ENCODE measurements around the gene CLPSL1.

The CLPSL1 gene

GRCh38 chr6:35759426-35759825 is 21.4 kb upstream of the CLPSL1 start:
- DNase-seq (ENCODE audit: low spot score): no peak

- no peak for DNase-seq (ENCODE audit: low spot score)
These were observed 15.1 kb upstream of the CLPSL1 start for GRCh38 chr6:35765739-35766138.

GRCh38 chr6:35769211-35769610 is 11.6 kb upstream of the CLPSL1 start:
- DNase-seq (ENCODE audit: low spot score): no peak

- no peak for DNase-seq (ENCODE audit: low spot score)
These were observed 9.5 kb upstream of the CLPSL1 start for GRCh38 chr6:35771343-35771627.

- no peak for DNase-seq (ENCODE audit: low spot score)
These were observed 6.6 kb upstream of the CLPSL1 start for GRCh38 chr6:35774116-35774794.

GRCh38 chr6:35775031-35775430 is 5.8 kb upstream of the CLPSL1 start:
- no peak for DNase-seq (ENCODE audit: low spot score)

GRCh38 chr6:35776364-35777215 is 4.2 kb upstream of the CLPSL1 start, which contains the start of gene CLPSL2:
TSS of gene CLPSL2 (plus strand) at chr6:35776598. CDS start at chr6:35776619, 21 bp downstream.
- no peak for DNase-seq (ENCODE audit: low spot score)

- no peak for DNase-seq (ENCODE audit: low spot score)
These were observed 3.3 kb upstream of the CLPSL1 start for GRCh38 chr6:35777356-35778102.

GRCh38 chr6:35778437-35778836 is 2.4 kb upstream of the CLPSL1 start:
- no peak for DNase-seq (ENCODE audit: low spot score)

- DNase-seq (ENCODE audit: low spot score): no peak
These were observed 471 bp downstream of the CLPSL1 start for GRCh38 chr6:35781290-35781689.

GRCh38 chr6:35782424-35782823 is 1.6 kb downstream of the CLPSL1 start:
- no peak for DNase-seq (ENCODE audit: low spot score)

GRCh38 chr6:35784200-35784599 is 3.4 kb downstream of the CLPSL1 start:
- DNase-seq (ENCODE audit: low spot score): no peak

- no peak for DNase-seq (ENCODE audit: low spot score)
These were observed 5.5 kb downstream of the CLPSL1 start for GRCh38 chr6:35786272-35786671.

- DNase-seq (ENCODE audit: low spot score): no peak
These were observed 6.0 kb downstream of the CLPSL1 start for GRCh38 chr6:35786810-35787209.

- no peak for DNase-seq (ENCODE audit: low spot score)
These were observed 6.7 kb downstream of the CLPSL1 start for GRCh38 chr6:35787266-35788218.

- no peak for DNase-seq (ENCODE audit: low spot score)
These were observed 7.7 kb downstream of the CLPSL1 start for GRCh38 chr6:35788423-35788982.

- no peak for DNase-seq (ENCODE audit: low spot score)
These were observed 9.9 kb downstream of the CLPSL1 start for GRCh38 chr6:35790683-35791082.

- DNase-seq (ENCODE audit: low spot score): no peak
These were observed 14.0 kb downstream of the CLPSL1 start for GRCh38 chr6:35794536-35795452.

GRCh38 chr6:35795453-35796071 is 14.7 kb downstream of the CLPSL1 start:
- DNase-seq (ENCODE audit: low spot score): no peak

- DNase-seq (ENCODE audit: low spot score): no peak
These were observed 15.4 kb downstream of the CLPSL1 start for GRCh38 chr6:35796236-35796635.

All from cerebellar cortex (tissue), 1 donor.